ENCODE data around the gene COA1. TPM values are rescaled to one million over a fixed set of nuclear protein-coding genes. Genes with fewer than 3 reads are reported as not detected.

Gene COA1
- total RNA-seq, 4 donors from 2014 or later, result 31.8 to 53.2 (median 39.8) TPM

DNA sequence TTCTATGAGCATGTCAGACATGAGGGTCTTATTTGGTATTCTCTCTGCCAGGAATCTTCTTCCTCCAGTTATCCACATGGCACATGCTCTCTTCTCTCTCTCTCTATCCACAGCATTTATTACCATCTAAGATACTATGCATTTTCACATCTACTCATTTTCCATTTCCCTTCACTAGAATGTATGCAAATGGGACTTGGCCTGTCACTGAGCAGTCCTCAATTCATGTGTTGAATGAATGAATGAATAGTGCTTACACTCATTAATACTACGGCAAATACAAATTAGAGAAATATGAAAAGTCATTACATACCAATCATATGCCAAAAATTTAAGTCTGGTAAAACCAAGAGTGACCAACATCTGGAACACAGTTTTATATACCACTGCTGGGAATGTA is 34.0 kb downstream of the COA1 start:
- no peaks in the 10 kb centered on the region for H3K36me3 ChIP-seq
- no peaks in the 10 kb centered on the region for H3K27me3 ChIP-seq
- H3K4me1 ChIP-seq, result peaks cover 0 to 14% (median 0%) of the 10 kb centered on the region in 4 donors
- no peak for TF ChIP-seq EP300 (IDR thresholded peaks at IDR 0.05; ENCODE audit: low read depth)
- no peak for TF ChIP-seq POLR2AphosphoS5 (IDR thresholded peaks at IDR 0.05)
- WGBS, 2 donors (ENCODE audit: low coverage in 1 of 2), result 82 to 91% methylated on average over 1 of the region's 1 CpG
- no peak for DNase-seq
- no peak overlapping the region for H3K4me3 ChIP-seq
- H3K27ac ChIP-seq, result no peak overlapping the region
- intact Hi-C loops (cut with DNase I; ENCODE audit: low total_unique reads), result no loop called here
- in situ Hi-C loops (cut with MboI; ENCODE audit: low pct_ligation_motif_present in 1 of 4, low pct_unique_long_range_greater_than_20kb in 1 of 4, low sequenced_read_pairs in 3 of 4), result loop anchor here in 3 of 4 donors (5.0 to 10.0 kb wide), 2 partner anchors 111 to 113 kb away; partner anchors contain the start of gene STK17A (in 3 of the 3)
- no peaks in the 10 kb centered on the region for H3K9me3 ChIP-seq

DNA sequence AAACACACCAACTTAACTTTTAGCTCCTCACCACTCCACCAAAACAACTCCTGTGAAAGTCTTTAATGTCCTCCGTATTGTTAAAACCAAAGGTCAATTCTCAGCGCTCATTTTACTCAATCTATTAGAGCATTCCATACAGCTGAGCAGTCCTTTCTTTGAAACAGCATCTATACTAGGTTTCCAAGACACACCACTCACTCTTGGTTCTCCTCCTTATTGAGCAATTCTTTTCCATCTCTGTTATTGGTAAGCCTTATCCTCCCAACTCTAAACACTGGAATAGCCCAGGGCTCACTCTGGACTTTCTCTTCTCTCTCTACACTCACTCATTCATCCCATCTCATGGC is 34.9 kb downstream of the COA1 start:
- Histone ChIP-seq H3K9me3 (no peaks in the 10 kb centered on the region), H3K36me3 (no peaks in the 10 kb centered on the region), H3K27ac (no peak overlapping the region), H3K4me1 (peaks cover 0 to 8% (median 0%) of the 10 kb centered on the region in 4 donors), H3K27me3 (no peaks in the 10 kb centered on the region), H3K4me3 (no peak overlapping the region)
- intact Hi-C loops (cut with DNase I; ENCODE audit: low total_unique reads), result no loop called here
- 67 to 94% methylated on average over 2 of the region's 2 CpGs for WGBS, 2 donors (ENCODE audit: low coverage in 1 of 2)
- in situ Hi-C loops (cut with MboI; ENCODE audit: low pct_ligation_motif_present in 1 of 4, low pct_unique_long_range_greater_than_20kb in 1 of 4, low sequenced_read_pairs in 3 of 4), result loop anchor here in 1 of 4 donors (10.0 kb wide), 1 partner anchor 110 kb away; the partner anchor contains the start of gene STK17A
- TF ChIP-seq, protein P1, sequence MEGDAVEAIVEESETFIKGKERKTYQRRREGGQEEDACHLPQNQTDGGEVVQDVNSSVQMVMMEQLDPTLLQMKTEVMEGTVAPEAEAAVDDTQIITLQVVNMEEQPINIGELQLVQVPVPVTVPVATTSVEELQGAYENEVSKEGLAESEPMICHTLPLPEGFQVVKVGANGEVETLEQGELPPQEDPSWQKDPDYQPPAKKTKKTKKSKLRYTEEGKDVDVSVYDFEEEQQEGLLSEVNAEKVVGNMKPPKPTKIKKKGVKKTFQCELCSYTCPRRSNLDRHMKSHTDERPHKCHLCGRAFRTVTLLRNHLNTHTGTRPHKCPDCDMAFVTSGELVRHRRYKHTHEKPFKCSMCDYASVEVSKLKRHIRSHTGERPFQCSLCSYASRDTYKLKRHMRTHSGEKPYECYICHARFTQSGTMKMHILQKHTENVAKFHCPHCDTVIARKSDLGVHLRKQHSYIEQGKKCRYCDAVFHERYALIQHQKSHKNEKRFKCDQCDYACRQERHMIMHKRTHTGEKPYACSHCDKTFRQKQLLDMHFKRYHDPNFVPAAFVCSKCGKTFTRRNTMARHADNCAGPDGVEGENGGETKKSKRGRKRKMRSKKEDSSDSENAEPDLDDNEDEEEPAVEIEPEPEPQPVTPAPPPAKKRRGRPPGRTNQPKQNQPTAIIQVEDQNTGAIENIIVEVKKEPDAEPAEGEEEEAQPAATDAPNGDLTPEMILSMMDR (IDR thresholded peaks at IDR 0.05), result no peak
- TF ChIP-seq POLR2A (IDR thresholded peaks at IDR 0.05) (no peak), EP300 (IDR thresholded peaks at IDR 0.05; ENCODE audit: low read depth) (no peak), POLR2AphosphoS5 (IDR thresholded peaks at IDR 0.05) (no peak)
- DNase-seq, result no peak

DNA sequence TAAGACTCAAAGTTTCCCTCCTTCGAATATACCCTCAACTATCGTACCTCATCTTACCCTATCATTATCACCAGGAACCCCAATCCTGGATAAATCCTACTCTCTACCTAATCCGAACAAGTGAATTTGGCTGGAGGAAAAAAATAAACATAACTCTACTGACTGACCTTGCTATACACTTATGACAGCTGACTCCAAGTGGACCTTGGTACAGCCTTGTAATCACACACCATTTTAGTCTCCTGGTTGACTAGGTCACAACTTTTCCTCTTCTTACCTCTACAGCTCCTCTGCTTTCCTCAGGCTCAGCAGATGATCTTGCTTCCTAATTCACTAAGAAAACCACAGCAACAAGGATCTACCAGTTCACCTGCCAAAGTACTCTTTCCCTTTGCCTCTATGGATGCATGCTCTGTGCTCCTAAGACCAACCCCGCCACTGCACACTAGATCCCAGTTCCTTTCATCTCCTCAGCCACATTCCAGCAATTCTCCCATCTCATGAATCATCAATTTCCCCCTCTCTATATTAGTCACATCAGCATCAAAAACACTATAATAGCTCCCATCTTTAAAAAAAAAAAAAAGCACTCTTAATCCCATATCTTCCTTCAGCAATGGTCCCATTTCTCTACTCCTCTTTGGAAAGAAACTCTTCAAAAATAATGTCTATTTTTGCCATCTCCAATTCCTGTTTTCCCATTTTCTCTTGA is 35.5 kb downstream of the COA1 start:
- H3K4me3 ChIP-seq, result no peak overlapping the region
- in situ Hi-C loops (cut with MboI; ENCODE audit: low pct_ligation_motif_present in 1 of 4, low pct_unique_long_range_greater_than_20kb in 1 of 4, low sequenced_read_pairs in 3 of 4) (loop anchor here in 1 of 4 donors (10.0 kb wide), 1 partner anchor 109 kb away; the partner anchor contains the start of gene STK17A), intact Hi-C loops (cut with DNase I; ENCODE audit: low total_unique reads) (no loop called here)
- H3K27ac ChIP-seq, result no peak overlapping the region
- WGBS, 2 donors (ENCODE audit: low coverage in 1 of 2), result 93 to 97% methylated on average over 4 of the region's 4 CpGs
- no peaks in the 10 kb centered on the region for H3K9me3 ChIP-seq
- H3K27me3 ChIP-seq, result no peaks in the 10 kb centered on the region
- peaks cover 0 to 8% (median 0%) of the 10 kb centered on the region in 4 donors for H3K4me1 ChIP-seq
- DNase-seq, result no peak
- TF ChIP-seq, protein P1 (IDR thresholded peaks at IDR 0.05), result no peak
- H3K36me3 ChIP-seq, result no peaks in the 10 kb centered on the region

DNA sequence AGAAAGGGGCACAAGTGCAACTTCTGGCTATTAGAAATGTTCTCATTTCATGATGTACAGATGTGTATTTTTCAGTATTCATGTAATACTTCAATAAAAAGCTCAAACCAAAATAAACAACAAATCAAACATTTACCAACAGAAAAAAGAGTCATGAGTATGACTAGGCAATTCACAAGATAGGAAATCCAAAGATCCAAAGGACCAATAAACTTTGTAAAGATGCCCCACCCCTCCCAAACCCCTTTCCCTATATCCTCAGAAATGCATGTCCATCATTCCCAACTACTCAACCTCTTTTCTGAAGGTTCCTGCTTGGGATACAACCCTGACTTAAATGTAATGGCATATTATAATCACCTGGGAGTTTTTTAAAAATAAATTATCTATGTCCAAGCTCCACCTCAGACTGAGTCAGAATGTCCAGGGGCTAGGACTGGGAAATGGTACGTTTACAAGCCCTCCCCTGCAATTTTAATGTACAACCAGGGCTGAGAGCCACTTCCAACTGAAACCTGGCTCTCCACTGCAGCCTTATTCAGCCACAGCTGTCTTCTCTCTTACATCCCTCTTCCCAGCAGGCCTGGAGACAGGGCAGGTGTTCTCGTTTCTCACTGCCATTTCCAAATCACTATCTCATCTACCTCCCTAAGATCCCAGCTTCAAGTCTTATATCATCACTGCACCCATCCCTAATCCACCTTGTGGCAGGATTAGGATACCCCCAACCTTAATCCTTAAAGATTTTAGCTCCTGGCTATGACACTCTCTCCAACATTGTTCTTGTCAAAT is 36.5 kb downstream of the COA1 start:
- Histone ChIP-seq H3K36me3 (no peaks in the 10 kb centered on the region), H3K27ac (no peak overlapping the region), H3K9me3 (no peaks in the 10 kb centered on the region), H3K4me1 (peaks cover 0 to 8% (median 0%) of the 10 kb centered on the region in 4 donors), H3K4me3 (no peak overlapping the region), H3K27me3 (no peaks in the 10 kb centered on the region)
- TF ChIP-seq POLR2A (IDR thresholded peaks at IDR 0.05) (no peak), POLR2AphosphoS5 (IDR thresholded peaks at IDR 0.05) (no peak), EP300 (IDR thresholded peaks at IDR 0.05; ENCODE audit: low read depth) (no peak)
- TF ChIP-seq, protein P1 (IDR thresholded peaks at IDR 0.05), result no peak
- DNase-seq, result no peak
- intact Hi-C loops (cut with DNase I; ENCODE audit: low total_unique reads) (no loop called here), in situ Hi-C loops (cut with MboI; ENCODE audit: low pct_ligation_motif_present in 1 of 4, low pct_unique_long_range_greater_than_20kb in 1 of 4, low sequenced_read_pairs in 3 of 4) (loop anchor here in 1 of 4 donors (10.0 kb wide), 1 partner anchor 108 kb away; the partner anchor contains the start of gene STK17A)
- 44 to 63% methylated on average over 1 to 2 of the region's 2 CpGs for WGBS, 2 donors (ENCODE audit: low coverage in 1 of 2)
